HG03280 (cell line): ENCODE measurements around the gene ITPR1.

Source experiments
- ATAC-seq: cut with Tn5 transposase; IDR thresholded peaks from one replicate; pipeline ENCODE4 v1.9.1; 2021; ENCODE audit warnings: mild to moderate bottlenecking, moderate library complexity; ENCODE audit not compliant: unreplicated experiment

The ITPR1 gene

DNA sequence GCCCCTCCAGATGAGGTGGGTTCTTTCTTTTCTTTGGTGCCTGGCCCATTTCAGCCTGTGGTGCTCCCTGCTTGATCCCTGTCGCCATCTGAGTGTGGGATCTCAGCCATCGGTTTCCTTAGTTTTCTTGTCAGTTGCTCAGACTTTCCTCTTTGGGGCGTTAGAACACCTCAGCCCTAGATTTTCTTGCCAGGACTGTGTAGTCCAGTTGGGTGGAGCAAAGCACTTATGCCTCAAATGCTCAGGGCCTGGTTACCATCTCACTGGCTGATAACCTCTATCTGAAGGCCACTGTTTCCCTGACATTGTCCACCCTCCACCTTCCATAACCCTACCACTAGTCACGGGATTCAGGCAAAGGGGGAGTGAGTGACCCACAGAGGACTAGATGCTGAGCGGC lies 277.4 kb downstream of the ITPR1 start:
- ATAC-seq, result no peak

GRCh38 chr3:4771243-4771642 lies 278.1 kb downstream of the ITPR1 start:
- ATAC-seq, result no peak

DNA sequence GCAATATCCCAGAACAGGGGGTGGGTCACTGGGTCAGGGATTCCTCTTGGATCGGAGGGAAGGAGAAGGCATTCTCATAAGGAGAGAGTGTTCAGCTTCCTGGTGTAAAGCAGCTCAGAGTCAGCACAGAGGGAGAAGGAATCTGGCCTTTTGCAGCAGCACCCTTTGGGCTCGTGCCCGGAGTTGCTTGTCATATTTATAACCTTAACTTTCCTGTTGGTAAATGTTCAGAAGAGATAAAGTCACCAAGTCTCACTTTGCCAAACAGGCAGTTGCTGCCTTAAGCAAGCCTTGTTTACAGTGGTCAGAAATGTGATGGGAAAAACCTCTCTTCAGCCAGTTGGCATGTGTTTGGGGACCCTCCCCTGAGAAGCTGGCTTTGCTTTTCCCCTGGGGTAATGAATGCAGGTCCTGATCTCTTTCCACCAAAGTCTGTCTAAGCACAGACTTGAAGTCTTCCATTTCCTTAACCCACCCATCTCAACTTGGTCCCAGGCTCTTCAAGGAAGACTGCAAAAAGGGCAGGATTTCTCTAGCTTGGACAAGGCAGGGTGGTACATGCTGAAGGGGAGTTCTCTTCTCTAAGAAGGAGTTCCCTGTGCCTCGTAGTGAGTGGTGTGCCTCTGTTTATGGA lies 279.1 kb downstream of the ITPR1 start:
- no peak for ATAC-seq

DNA sequence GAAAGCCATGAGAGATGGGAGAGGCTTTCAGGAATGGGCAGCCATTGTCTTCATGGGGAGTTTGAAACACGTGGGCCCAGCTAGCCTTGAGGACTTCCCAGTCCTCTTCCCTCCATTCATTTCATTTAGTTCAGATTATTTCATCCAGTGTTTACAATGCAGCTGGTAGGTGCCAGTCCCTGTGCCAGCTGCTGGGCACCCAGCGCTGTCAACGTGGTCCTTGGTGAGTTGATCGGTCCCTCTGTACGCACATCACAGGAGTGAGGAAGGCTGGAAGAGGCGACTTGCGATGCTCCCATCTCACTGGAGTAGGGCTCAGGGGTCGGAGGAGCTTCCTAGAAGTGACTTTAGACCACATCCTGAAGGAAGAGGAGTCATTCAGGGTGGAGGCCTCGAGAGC lies 279.7 kb downstream of the ITPR1 start:
- no peak for ATAC-seq

DNA sequence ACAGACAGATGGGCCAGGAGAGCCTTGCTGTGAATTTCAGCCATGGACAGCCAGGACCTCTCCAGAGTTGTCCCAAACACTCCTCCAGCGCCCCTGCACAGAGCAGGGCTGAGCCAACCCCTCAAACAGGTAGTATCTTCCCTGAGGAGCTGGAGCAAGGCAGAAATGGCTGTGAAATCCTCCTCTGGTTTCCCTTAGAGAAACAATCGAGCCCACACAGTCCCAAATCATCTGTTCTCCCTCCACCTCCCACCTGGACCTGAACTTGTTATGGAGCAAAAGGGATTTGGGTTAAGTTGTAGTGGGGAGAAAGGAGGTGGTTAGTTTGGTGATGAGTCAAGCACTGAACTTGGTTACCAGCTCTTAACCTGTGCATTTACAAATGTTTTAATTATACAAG lies 280.4 kb downstream of the ITPR1 start:
- ATAC-seq, result no peak

GRCh38 chr3:4774531-4774930 lies 281.4 kb downstream of the ITPR1 start:
- ATAC-seq, result no peak

- ATAC-seq, result peak; percentile 30
Measured at GRCh38 chr3:4776399-4776979, 283.3 kb downstream of the ITPR1 start.

- peak; percentile 73 for ATAC-seq
Measured at GRCh38 chr3:4776980-4777581, 283.9 kb downstream of the ITPR1 start.

GRCh38 chr3:4778119-4778518 lies 285.0 kb downstream of the ITPR1 start:
- no peak for ATAC-seq

GRCh38 chr3:4778740-4779139 lies 285.6 kb downstream of the ITPR1 start:
- no peak for ATAC-seq

- no peak for ATAC-seq
Measured at GRCh38 chr3:4780545-4780957, 287.4 kb downstream of the ITPR1 start.

DNA sequence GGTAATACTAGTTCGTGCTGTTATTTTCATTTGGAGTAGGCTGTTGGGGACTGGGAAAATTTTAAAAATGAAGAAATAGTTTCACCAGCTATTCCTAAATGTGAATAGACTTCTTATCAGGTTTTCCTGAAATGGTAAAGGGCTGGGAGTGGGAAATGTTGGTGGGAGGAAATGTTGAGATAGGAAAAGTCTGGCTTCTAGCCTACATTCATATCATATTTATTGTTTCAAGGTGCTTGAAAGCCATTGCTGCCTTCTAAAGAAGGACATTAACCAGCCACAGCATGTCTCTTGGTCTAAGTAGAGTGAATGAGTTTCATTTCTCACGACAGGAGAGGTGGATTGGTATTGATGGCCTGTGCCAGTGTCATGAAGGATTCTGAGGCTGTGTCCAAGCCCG lies 288.9 kb downstream of the ITPR1 start:
- no peak for ATAC-seq

GRCh38 chr3:4785551-4785950 lies 292.4 kb downstream of the ITPR1 start:
- ATAC-seq, result no peak

- no peak for ATAC-seq
Measured at GRCh38 chr3:4786431-4786830, 293.3 kb downstream of the ITPR1 start.

DNA sequence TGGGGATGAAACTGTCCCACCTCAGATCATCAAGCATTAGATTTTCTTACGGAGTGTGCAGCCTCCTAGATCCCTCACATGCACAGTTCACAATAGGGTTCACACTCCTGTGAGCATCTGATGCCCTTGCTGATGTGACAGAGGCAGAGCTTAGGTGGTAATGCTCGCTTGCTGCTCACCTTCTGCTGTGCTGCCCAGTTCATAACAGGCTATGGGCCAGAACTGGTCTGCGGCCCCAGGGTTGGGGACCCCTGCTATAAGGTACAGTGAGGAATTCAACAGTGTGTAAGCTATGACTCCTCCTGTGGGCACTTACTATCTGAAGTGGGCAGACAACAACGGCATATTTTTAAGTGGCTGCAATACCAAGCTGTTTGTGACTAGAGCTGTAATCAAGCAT lies 298.2 kb downstream of the ITPR1 start:
- ATAC-seq, result no peak

GRCh38 chr3:4793311-4793710 lies 300.2 kb downstream of the ITPR1 start:
- no peak for ATAC-seq

DNA sequence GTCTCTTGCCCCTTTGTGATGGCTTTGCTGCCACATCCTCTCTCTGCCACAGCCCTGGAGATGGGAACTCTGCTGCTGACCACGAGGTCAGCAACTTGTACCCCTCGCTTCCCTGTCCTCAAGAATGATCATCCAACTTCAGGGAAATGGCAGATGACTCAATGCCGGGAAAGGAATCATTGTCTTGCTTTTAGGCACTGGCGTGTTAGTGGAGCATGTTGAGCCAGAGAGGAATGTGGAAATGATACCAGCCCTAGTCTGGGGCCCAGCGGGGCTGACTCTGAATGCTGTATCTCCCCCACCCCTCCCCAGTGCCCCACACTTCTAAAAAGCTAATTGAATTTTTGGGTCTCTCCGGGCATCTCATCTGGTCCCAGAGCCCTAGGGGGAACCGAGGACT lies 301.2 kb downstream of the ITPR1 start:
- ATAC-seq, result no peak

GRCh38 chr3:4794798-4795197 lies 301.6 kb downstream of the ITPR1 start:
- no peak for ATAC-seq

DNA sequence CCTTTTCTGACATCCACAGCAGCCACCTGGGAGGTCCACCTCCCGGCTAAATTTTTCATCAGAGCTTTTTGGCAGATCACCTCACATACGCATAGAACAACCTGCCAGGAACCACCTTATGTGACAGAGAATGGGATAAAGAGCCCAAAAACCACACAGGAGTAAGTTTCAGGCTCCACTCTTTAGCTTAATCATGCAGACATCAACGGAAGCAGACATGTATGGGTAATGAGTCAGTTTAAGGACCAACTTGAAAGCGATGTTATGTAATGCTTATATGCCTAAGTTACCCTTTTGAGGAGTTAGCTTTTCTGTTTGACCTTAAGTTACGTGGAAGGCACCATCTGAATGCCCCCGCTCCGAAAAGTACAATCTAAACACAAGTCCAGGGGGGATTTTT lies 302.8 kb downstream of the ITPR1 start:
- no peak for ATAC-seq

GRCh38 chr3:4797201-4797705 lies 304.1 kb downstream of the ITPR1 start:
- ATAC-seq, result no peak

DNA sequence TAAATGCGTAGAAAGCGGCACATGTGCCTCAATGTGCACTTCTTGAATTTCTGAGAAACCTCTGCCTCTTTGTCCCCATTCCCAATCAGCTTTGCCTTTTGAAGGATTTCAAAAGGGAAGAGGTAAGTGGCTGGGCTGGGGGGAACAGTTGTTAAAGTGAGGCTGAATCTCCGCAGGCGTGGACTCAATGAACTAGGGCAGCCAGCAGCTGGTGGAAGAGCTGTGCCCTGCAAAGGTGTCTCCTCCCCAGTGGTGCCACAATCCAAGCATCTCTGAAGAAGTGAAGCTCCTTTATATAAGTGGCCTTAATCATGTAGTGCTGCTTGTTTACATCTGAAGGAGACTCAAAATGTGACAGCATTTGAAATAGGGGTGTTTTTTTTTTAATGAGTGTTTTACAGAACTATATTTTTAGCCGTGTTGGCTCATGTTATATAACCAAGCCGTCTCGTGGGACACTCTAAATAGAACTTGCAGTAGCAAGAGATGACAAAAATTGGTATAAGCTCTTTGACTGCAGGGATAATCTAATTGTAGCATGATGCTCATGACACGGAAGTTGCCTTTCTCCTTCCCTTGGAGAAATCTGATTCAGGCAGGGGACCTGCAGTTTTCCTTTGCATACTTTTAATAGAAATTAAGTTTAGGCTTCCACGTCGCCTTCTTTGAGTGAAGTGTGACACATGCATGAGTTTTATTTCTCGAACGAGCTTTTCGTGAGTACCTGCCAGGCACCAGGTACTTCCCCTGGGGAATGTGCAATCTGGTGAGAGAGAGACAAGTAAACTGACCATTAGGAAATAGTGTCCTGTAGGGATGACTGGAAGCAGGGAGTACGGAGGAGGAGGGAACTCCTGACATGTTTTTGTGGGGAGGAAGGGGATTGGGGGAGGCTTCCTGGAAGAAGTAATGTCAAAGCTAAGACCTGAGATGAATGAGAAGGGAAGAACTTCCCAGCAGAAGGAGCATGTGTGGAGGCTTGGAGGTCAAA lies 306.4 kb downstream of the ITPR1 start:
- ATAC-seq, result no peak
